HEK293 (cell line): ENCODE results near the gene ENO3.

Experiments used
- KLF7 ChIP-seq: fragments of 450-650 bp; formaldehyde crosslinking; IDR thresholded peaks from 2 replicates; pipeline ENCODE4 v1.5.1; 2016; ENCODE audit warnings: missing biosample characterization, missing genetic modification characterization, borderline replicate concordance
- KLF8 ChIP-seq: fragments of 450-650 bp; formaldehyde crosslinking; IDR thresholded peaks from 2 replicates; pipeline ENCODE4 v1.5.1; 2016; ENCODE audit warnings: missing biosample characterization, missing genetic modification characterization
- KLF9 ChIP-seq: fragments of 450-650 bp; formaldehyde crosslinking; IDR thresholded peaks from 2 replicates; pipeline ENCODE4 v1.5.1; 2016; ENCODE audit warnings: missing biosample characterization, missing genetic modification characterization, low read depth
- TCF7L2 ChIP-seq: IDR thresholded peaks from 2 replicates; pipeline ENCODE4 v1.6.1; 2011; ENCODE audit warnings: low read depth, mild to moderate bottlenecking, inconsistent platforms, low read length, moderate library complexity, borderline replicate concordance
- YY1 ChIP-seq: fragments of 450-650 bp; formaldehyde crosslinking; IDR thresholded peaks from 2 replicates; pipeline ENCODE4 v1.5.1; 2018; ENCODE audit warnings: missing biosample characterization, missing genetic modification characterization
- ZBTB26 ChIP-seq: fragments of 450-650 bp; formaldehyde crosslinking; optimal IDR thresholded peaks from 2 replicates; pipeline ENCODE3; 2016; ENCODE audit warnings: missing biosample characterization, mild to moderate bottlenecking, missing genetic modification characterization
- ZNF140 ChIP-seq: fragments of 450-650 bp; formaldehyde crosslinking; IDR thresholded peaks from 2 replicates; pipeline ENCODE4 v1.5.1; 2016; ENCODE audit warnings: missing biosample characterization, missing genetic modification characterization
- ZNF146 ChIP-seq: fragments of 450-650 bp; formaldehyde crosslinking; IDR thresholded peaks from 2 replicates; pipeline ENCODE4 v1.5.1; 2016; ENCODE audit warnings: missing biosample characterization, missing genetic modification characterization
- ZNF157 ChIP-seq: fragments of 450-650 bp; formaldehyde crosslinking; IDR thresholded peaks from 2 replicates; pipeline ENCODE4 v1.5.1; 2016; ENCODE audit warnings: missing biosample characterization, missing genetic modification characterization
- ZNF184 ChIP-seq: fragments of 450-650 bp; IDR thresholded peaks from 2 replicates; pipeline ENCODE4 v1.5.1; 2018; ENCODE audit warnings: missing biosample characterization, mild to moderate bottlenecking, missing genetic modification characterization
- ZNF280C ChIP-seq: fragments of 450-650 bp; formaldehyde crosslinking; IDR thresholded peaks from 2 replicates; pipeline ENCODE4 v1.5.1; 2016; ENCODE audit warnings: missing biosample characterization, missing genetic modification characterization
- ZNF335 ChIP-seq: fragments of 450-650 bp; formaldehyde crosslinking; conservative IDR thresholded peaks from 2 replicates; pipeline ENCODE4 v1.5.1; 2016; ENCODE audit warnings: missing biosample characterization, missing genetic modification characterization
- ZNF354C ChIP-seq: fragments of 450-650 bp; formaldehyde crosslinking; IDR thresholded peaks from 2 replicates; pipeline ENCODE4 v1.5.1; 2016; ENCODE audit warnings: missing biosample characterization, missing genetic modification characterization, low read depth, borderline replicate concordance
- ZNF362 ChIP-seq: fragments of 450-650 bp; formaldehyde crosslinking; IDR thresholded peaks from 2 replicates; pipeline ENCODE4 v1.5.1; 2016; ENCODE audit warnings: missing biosample characterization, missing genetic modification characterization
- ZNF366 ChIP-seq: fragments of 450-650 bp; formaldehyde crosslinking; conservative IDR thresholded peaks from 2 replicates; pipeline ENCODE4 v1.5.1; 2016; ENCODE audit warnings: missing biosample characterization, missing genetic modification characterization
- ZNF416 ChIP-seq: fragments of 450-650 bp; formaldehyde crosslinking; IDR thresholded peaks from 2 replicates; pipeline ENCODE4 v1.5.1; 2016; ENCODE audit warnings: missing biosample characterization, missing genetic modification characterization
- ZNF433 ChIP-seq: fragments of 450-650 bp; formaldehyde crosslinking; IDR thresholded peaks from 2 replicates; pipeline ENCODE4 v1.5.1; 2016; ENCODE audit warnings: missing biosample characterization, missing genetic modification characterization, low read depth
- ZNF529 ChIP-seq: fragments of 450-650 bp; formaldehyde crosslinking; IDR thresholded peaks from 2 replicates; pipeline ENCODE4 v1.5.1; 2017; ENCODE audit warnings: missing genetic modification characterization, missing biosample characterization; ENCODE audit not compliant: insufficient replicate concordance
- ZNF558 ChIP-seq: fragments of 450-650 bp; formaldehyde crosslinking; IDR thresholded peaks from 2 replicates; pipeline ENCODE4 v1.5.1; 2016; ENCODE audit warnings: missing biosample characterization, missing genetic modification characterization
- ZNF621 ChIP-seq: fragments of 450-650 bp; formaldehyde crosslinking; IDR thresholded peaks from 2 replicates; pipeline ENCODE4 v1.5.1; 2017; ENCODE audit warnings: missing biosample characterization, missing genetic modification characterization
- ZSCAN18 ChIP-seq: fragments of 450-650 bp; formaldehyde crosslinking; IDR thresholded peaks from 2 replicates; pipeline ENCODE4 v1.5.1; 2016; ENCODE audit warnings: missing biosample characterization, missing genetic modification characterization
- TF ChIP-seq, protein P1 (sequence below): fragments of 450-650 bp; formaldehyde crosslinking; IDR thresholded peaks from 2 replicates; pipeline ENCODE4 v1.5.1; 2017; ENCODE audit warnings: missing biosample characterization, mild to moderate bottlenecking, missing genetic modification characterization, moderate library complexity
- TF ChIP-seq, protein P2 (sequence below): fragments of 450-650 bp; formaldehyde crosslinking; IDR thresholded peaks from 2 replicates; pipeline ENCODE4 v1.5.1; 2016; ENCODE audit warnings: missing biosample characterization, missing genetic modification characterization
- TF ChIP-seq, protein P3 (sequence below): IDR thresholded peaks from 2 replicates; pipeline ENCODE4 v1.6.1; 2011; ENCODE audit warnings: mild to moderate bottlenecking, low read depth, low read length, borderline replicate concordance
- TF ChIP-seq, protein P4 (sequence below): fragments of 450-650 bp; formaldehyde crosslinking; IDR thresholded peaks from 2 replicates; pipeline ENCODE4 v1.5.1; 2016; ENCODE audit warnings: missing biosample characterization, missing genetic modification characterization

Gene ENO3

GRCh38 chr17:4908711-4909496 lies 42.0 kb upstream of the ENO3 start (continued):
- TF ChIP-seq ZBTB26 (tag by site-specific recombination): no peak
- no peak for TF ChIP-seq ZNF354C (tag by site-specific recombination)
- no peak for TF ChIP-seq ZNF529 (tag by site-specific recombination)
- TF ChIP-seq, protein P1, sequence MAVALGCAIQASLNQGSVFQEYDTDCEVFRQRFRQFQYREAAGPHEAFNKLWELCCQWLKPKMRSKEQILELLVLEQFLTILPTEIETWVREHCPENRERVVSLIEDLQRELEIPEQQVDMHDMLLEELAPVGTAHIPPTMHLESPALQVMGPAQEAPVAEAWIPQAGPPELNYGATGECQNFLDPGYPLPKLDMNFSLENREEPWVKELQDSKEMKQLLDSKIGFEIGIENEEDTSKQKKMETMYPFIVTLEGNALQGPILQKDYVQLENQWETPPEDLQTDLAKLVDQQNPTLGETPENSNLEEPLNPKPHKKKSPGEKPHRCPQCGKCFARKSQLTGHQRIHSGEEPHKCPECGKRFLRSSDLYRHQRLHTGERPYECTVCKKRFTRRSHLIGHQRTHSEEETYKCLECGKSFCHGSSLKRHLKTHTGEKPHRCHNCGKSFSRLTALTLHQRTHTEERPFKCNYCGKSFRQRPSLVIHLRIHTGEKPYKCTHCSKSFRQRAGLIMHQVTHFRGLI (tag by site-specific recombination): no peak
- no peak for TF ChIP-seq ZNF366 (tag by site-specific recombination)
- TF ChIP-seq ZNF157 (tag by site-specific recombination): 0 out of 2 replicates have a peak, but pooled peaks have one; percentile 50
- no peak for TF ChIP-seq ZNF362
- TF ChIP-seq, protein P2, sequence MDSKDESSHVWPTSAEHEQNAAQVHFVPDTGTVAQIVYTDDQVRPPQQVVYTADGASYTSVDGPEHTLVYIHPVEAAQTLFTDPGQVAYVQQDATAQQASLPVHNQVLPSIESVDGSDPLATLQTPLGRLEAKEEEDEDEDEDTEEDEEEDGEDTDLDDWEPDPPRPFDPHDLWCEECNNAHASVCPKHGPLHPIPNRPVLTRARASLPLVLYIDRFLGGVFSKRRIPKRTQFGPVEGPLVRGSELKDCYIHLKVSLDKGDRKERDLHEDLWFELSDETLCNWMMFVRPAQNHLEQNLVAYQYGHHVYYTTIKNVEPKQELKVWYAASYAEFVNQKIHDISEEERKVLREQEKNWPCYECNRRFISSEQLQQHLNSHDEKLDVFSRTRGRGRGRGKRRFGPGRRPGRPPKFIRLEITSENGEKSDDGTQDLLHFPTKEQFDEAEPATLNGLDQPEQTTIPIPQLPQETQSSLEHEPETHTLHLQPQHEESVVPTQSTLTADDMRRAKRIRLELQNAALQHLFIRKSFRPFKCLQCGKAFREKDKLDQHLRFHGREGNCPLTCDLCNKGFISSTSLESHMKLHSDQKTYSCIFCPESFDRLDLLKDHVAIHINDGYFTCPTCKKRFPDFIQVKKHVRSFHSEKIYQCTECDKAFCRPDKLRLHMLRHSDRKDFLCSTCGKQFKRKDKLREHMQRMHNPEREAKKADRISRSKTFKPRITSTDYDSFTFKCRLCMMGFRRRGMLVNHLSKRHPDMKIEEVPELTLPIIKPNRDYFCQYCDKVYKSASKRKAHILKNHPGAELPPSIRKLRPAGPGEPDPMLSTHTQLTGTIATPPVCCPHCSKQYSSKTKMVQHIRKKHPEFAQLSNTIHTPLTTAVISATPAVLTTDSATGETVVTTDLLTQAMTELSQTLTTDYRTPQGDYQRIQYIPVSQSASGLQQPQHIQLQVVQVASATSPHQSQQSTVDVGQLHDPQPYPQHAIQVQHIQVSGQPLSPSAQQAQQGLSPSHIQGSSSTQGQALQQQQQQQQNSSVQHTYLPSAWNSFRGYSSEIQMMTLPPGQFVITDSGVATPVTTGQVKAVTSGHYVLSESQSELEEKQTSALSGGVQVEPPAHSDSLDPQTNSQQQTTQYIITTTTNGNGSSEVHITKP (tag by site-specific recombination): no peak
- TF ChIP-seq ZNF140 (tag by site-specific recombination): no peak
- TF ChIP-seq ZNF621 (tag by site-specific recombination): no peak
- TF ChIP-seq ZNF416 (tag by site-specific recombination): no peak
- no peak for TF ChIP-seq ZSCAN18 (tag by site-specific recombination)
- TF ChIP-seq ZNF335: peak; percentile 55
- no peak for TF ChIP-seq KLF9 (tag by site-specific recombination)
- TF ChIP-seq KLF7 (tag by site-specific recombination): no peak; the same call in 1 of the 2 replicates
- TF ChIP-seq KLF8 (tag by site-specific recombination): no peak
- no peak for TF ChIP-seq ZNF184 (tag by site-specific recombination)
- no peak for TF ChIP-seq ZNF433 (tag by site-specific recombination)
- no peak for TF ChIP-seq TCF7L2
- TF ChIP-seq, protein P3, sequence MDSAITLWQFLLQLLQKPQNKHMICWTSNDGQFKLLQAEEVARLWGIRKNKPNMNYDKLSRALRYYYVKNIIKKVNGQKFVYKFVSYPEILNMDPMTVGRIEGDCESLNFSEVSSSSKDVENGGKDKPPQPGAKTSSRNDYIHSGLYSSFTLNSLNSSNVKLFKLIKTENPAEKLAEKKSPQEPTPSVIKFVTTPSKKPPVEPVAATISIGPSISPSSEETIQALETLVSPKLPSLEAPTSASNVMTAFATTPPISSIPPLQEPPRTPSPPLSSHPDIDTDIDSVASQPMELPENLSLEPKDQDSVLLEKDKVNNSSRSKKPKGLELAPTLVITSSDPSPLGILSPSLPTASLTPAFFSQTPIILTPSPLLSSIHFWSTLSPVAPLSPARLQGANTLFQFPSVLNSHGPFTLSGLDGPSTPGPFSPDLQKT: no peak
- TF ChIP-seq, protein P4, sequence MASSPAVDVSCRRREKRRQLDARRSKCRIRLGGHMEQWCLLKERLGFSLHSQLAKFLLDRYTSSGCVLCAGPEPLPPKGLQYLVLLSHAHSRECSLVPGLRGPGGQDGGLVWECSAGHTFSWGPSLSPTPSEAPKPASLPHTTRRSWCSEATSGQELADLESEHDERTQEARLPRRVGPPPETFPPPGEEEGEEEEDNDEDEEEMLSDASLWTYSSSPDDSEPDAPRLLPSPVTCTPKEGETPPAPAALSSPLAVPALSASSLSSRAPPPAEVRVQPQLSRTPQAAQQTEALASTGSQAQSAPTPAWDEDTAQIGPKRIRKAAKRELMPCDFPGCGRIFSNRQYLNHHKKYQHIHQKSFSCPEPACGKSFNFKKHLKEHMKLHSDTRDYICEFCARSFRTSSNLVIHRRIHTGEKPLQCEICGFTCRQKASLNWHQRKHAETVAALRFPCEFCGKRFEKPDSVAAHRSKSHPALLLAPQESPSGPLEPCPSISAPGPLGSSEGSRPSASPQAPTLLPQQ (tag by site-specific recombination): 0 out of 2 replicates have a peak, but pooled peaks have one; percentile 23
- no peak for TF ChIP-seq ZNF558 (tag by site-specific recombination)
- no peak for TF ChIP-seq YY1 (tag by site-specific recombination)
- no peak for TF ChIP-seq ZNF280C (tag by site-specific recombination)
- TF ChIP-seq ZNF146 (tag by site-specific recombination): no peak; the same call in 1 of the 2 replicates
